Measurements from ENCODE around the gene CRYGN.

GRCh38 chr7:151406886-151407583, 32.9 kb downstream of the CRYGN start:
- no peak for TF ChIP-seq CTCF (IDR thresholded peaks at IDR 0.05)
- TF ChIP-seq POLR2A (IDR thresholded peaks at IDR 0.05) = no peak

All from esophagus squamous epithelium (tissue), 4 donors.